Measurements from ENCODE around the gene LIN9. TPM values are rescaled to one million over a fixed set of nuclear protein-coding genes. Genes with fewer than 3 reads are reported as not detected.

The LIN9 gene
- total RNA-seq, 1 donor from 2014 or later, result 4.6 TPM

DNA sequence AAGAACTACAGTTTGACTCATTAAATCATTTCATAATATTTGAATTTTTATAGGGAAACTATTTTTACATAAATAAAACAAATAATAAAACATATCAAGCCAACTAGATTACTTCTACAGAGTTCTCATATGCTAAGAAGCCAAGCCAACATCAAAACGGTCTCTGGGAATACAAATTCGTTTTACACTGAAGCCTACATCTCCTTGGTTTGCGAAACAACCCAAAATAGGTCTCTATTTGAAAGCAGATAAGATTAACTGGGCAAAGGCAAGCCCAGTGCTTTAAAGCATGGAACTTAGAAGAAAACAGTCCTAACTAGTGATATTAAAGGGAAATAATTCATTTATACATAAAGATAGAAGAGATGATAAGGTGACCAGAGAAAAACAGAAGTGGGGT is 60.2 kb downstream of the LIN9 start:
- H3K27me3 ChIP-seq (ENCODE audit: control insufficient read depth, insufficient read depth, low read length), result no peaks in the 10 kb centered on the region
- no peak for DNase-seq (ENCODE audit: low read depth)
- TF ChIP-seq, protein P1, sequence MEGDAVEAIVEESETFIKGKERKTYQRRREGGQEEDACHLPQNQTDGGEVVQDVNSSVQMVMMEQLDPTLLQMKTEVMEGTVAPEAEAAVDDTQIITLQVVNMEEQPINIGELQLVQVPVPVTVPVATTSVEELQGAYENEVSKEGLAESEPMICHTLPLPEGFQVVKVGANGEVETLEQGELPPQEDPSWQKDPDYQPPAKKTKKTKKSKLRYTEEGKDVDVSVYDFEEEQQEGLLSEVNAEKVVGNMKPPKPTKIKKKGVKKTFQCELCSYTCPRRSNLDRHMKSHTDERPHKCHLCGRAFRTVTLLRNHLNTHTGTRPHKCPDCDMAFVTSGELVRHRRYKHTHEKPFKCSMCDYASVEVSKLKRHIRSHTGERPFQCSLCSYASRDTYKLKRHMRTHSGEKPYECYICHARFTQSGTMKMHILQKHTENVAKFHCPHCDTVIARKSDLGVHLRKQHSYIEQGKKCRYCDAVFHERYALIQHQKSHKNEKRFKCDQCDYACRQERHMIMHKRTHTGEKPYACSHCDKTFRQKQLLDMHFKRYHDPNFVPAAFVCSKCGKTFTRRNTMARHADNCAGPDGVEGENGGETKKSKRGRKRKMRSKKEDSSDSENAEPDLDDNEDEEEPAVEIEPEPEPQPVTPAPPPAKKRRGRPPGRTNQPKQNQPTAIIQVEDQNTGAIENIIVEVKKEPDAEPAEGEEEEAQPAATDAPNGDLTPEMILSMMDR (IDR thresholded peaks at IDR 0.05; ENCODE audit: insufficient read depth, low read length, poor library complexity, severe bottlenecking), result no peak
- H3K36me3 ChIP-seq (ENCODE audit: control insufficient read depth, insufficient read depth, low read length), result no peaks in the 10 kb centered on the region
- H3K4me3 ChIP-seq (ENCODE audit: low read depth, low read length), result no peak overlapping the region

GRCh38 chr1:226248091-226248490 is 60.9 kb downstream of the LIN9 start:
- Histone ChIP-seq H3K27me3 (ENCODE audit: control insufficient read depth, insufficient read depth, low read length) (no peaks in the 10 kb centered on the region), H3K4me3 (ENCODE audit: low read depth, low read length) (no peak overlapping the region), H3K36me3 (ENCODE audit: control insufficient read depth, insufficient read depth, low read length) (no peaks in the 10 kb centered on the region)
- DNase-seq (ENCODE audit: low read depth), result no peak
- TF ChIP-seq, protein P1 (IDR thresholded peaks at IDR 0.05; ENCODE audit: insufficient read depth, low read length, poor library complexity, severe bottlenecking), result no peak

DNA sequence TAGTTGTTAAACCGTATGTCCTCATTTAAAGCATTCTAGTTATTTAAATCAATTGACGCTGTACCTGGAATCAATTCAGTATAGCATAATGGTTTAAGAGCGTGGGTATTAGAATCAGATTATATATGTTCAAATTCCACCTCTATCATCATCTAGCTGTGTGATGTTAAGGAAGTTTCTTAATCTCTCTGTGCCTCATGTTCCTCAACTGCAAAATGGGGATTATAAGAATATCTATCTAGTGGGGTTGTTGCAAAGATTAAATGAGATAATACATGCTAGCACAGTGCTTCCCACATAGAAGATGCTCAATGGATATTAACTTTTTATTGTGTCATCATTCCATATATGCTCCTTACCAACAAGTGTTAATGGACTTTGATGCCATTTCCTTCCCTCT is 69.5 kb downstream of the LIN9 start:
- Histone ChIP-seq H3K36me3 (ENCODE audit: control insufficient read depth, insufficient read depth, low read length) (no peaks in the 10 kb centered on the region), H3K27me3 (ENCODE audit: control insufficient read depth, insufficient read depth, low read length) (no peaks in the 10 kb centered on the region), H3K4me3 (ENCODE audit: low read depth, low read length) (no peak overlapping the region)
- TF ChIP-seq, protein P1 (IDR thresholded peaks at IDR 0.05; ENCODE audit: insufficient read depth, low read length, poor library complexity, severe bottlenecking), result no peak
- no peak for DNase-seq (ENCODE audit: low read depth)

- TF ChIP-seq, protein P1 (IDR thresholded peaks at IDR 0.05; ENCODE audit: insufficient read depth, low read length, poor library complexity, severe bottlenecking), result no peak
- Histone ChIP-seq H3K4me3 (ENCODE audit: low read depth, low read length) (no peak overlapping the region), H3K27me3 (ENCODE audit: control insufficient read depth, insufficient read depth, low read length) (no peaks in the 10 kb centered on the region), H3K36me3 (ENCODE audit: control insufficient read depth, insufficient read depth, low read length) (no peaks in the 10 kb centered on the region)
- DNase-seq (ENCODE audit: low read depth), result no peak
Observed at GRCh38 chr1:226236826-226237225, 72.1 kb downstream of the LIN9 start.

GRCh38 chr1:226233806-226234205 is 75.2 kb downstream of the LIN9 start:
- Histone ChIP-seq H3K4me3 (ENCODE audit: low read depth, low read length) (no peak overlapping the region), H3K27me3 (ENCODE audit: control insufficient read depth, insufficient read depth, low read length) (no peaks in the 10 kb centered on the region), H3K36me3 (ENCODE audit: control insufficient read depth, insufficient read depth, low read length) (no peaks in the 10 kb centered on the region)
- no peak for DNase-seq (ENCODE audit: low read depth)
- TF ChIP-seq, protein P1 (IDR thresholded peaks at IDR 0.05; ENCODE audit: insufficient read depth, low read length, poor library complexity, severe bottlenecking), result no peak

GRCh38 chr1:226233293-226233692 is 75.7 kb downstream of the LIN9 start:
- TF ChIP-seq, protein P1 (IDR thresholded peaks at IDR 0.05; ENCODE audit: insufficient read depth, low read length, poor library complexity, severe bottlenecking), result no peak
- no peak for DNase-seq (ENCODE audit: low read depth)
- no peaks in the 10 kb centered on the region for H3K27me3 ChIP-seq (ENCODE audit: control insufficient read depth, insufficient read depth, low read length)
- H3K4me3 ChIP-seq (ENCODE audit: low read depth, low read length), result no peak overlapping the region
- no peaks in the 10 kb centered on the region for H3K36me3 ChIP-seq (ENCODE audit: control insufficient read depth, insufficient read depth, low read length)
